Stimulated activated CD4-positive, alpha-beta T cell treated with anti-CD3 and anti-CD28 coated beads, Interleukin-12 subunit alpha, Interleukin-12 subunit beta, amount 100 ng/mL, for 48 hours (primary cell): ENCODE data around the gene MLLT10.
"Not testable (repeated sequence)": the region's sequence is repeated elsewhere in the genome, so short reads cannot be mapped to it uniquely, and the experiment has no call there.

ENCODE experiments used
- DNase-seq, 3 donors: peaks; one replicate each; pipeline ENCODE4 v3.0.0-alpha.2; 2020; ENCODE audit warnings: low read depth in 2 of 3, low spot score in 1 of 3

The MLLT10 gene

GRCh38 chr10:21692916-21693315 is 158.9 kb downstream of the MLLT10 start:
- no peak for DNase-seq

GRCh38 chr10:21693418-21693817 is 159.4 kb downstream of the MLLT10 start:
- no peak for DNase-seq

DNA sequence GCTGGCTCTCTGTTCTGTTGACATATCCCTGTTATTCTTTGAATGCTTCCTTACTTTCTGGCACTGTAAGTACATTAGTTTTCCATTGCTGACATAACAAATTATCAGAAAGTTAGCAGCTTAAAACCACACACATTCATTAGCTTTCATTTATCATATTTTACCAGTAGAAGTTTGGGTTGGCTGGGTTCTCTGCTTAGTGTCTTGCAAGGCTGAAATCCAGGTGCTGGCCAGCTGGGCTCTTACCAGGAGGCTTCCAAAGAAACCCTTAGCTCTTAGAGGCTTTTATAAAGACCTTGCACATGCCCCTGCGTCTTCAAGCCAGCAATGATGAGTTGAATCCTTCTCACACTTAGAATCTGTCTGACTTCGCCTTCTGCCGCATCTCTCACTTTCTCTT is 160.6 kb downstream of the MLLT10 start:
- DNase-seq, result no peak

GRCh38 chr10:21696302-21696701 is 162.3 kb downstream of the MLLT10 start:
- DNase-seq, result no peak

DNA sequence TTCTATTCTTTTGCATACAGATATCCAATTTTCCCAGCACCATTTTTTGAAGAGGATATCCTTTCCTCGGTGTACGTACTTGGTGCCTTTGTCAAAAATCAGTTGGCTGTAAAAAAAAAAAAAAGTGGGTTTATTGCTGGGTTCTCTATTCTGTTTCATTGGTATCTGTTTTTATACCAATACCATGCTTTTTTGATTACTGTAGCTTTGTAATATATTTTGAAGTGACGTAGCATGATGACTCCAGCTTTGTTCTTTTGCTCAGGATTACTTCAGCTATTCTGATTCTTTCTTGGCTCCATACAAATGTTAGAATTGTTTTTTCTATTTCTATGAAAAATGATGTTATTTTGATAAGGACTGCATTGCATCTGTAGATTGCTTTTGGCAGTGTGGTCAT is 165.5 kb downstream of the MLLT10 start:
- no peak for DNase-seq

- DNase-seq, result no peak
These were observed 166.4 kb downstream of the MLLT10 start for GRCh38 chr10:21700474-21700873.

- no peak for DNase-seq
These were observed 168.6 kb downstream of the MLLT10 start for GRCh38 chr10:21702633-21703111.

DNA sequence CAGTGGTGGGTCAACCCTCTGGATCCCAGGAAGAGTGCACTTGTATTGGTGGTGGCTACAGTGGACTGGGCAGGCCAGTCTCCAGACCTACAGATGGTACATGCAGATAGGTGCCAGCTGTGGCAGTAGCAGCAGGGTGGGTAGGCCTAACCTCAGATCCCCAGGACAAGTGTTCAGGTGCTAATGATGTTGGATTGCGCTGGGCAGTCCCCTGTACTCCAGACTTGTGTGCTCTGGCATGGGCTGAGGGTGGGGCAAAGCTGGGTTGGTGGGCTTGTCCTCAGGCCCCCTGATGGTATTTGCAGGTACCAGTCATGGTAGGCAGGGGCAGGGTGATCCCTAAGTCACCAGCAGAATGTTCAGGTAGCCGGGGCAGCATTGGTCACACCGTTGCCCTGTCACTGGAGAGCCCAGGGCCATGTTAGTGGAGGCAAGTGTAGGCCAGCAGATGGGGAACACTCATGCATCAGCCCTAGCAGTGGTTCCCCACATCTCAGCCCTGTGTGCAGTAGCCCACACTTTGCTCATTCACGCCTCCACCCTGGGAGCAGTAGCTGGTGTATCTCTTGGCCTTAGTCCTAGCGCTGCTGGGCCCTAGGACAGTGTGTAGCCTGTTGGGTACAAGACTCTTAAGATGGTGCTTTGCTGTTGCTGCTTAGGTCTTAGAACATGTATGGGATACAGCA is 171.3 kb downstream of the MLLT10 start:
- no peak for DNase-seq

GRCh38 chr10:21705828-21706176 is 171.8 kb downstream of the MLLT10 start:
- no peak for DNase-seq

DNA sequence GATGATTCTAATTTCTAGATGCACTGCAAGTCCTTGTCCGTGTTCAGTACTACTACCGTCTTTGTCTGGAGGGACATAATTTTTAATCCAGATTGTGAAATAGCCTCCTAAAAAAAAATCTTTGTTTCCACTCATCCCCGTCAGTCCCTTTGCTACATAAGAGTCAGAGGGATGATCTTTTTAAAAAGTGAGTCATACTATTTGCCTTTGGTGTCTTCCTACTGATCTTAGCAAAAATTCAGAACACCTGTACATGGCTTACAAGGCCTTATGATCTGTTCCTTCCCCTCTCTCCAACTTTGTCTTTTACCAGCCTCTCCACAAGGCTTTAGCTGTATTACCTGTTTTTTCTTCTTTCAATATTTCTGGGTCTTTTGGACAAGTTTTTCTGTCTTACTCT is 173.5 kb downstream of the MLLT10 start:
- DNase-seq, result no peak

- DNase-seq, result no peak
These were observed 178.9 kb downstream of the MLLT10 start for GRCh38 chr10:21712975-21713374.

- no peak for DNase-seq
These were observed 181.6 kb downstream of the MLLT10 start for GRCh38 chr10:21715531-21716195.

- not testable (repeated sequence) for DNase-seq
These were observed 183.5 kb downstream of the MLLT10 start for GRCh38 chr10:21717437-21718054.

DNA sequence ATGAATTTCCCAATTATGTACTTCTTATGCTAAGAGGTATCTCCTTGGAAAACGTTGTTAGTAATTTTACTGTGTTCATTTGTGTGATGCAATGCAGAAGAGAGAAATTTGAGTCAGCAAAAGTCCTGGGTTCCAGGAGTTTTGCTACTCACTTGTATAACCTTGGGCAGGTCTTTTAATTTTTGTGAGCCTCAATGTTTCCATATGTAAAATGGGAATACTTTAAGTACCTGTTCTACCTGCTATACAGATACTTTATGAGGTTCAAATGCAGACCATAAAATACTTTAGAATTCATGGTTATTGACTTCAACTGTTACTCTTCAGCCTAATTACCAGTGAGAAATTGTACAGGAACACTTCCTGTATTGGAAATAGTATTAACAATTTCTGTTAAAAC is 185.5 kb downstream of the MLLT10 start:
- DNase-seq, result no peak

GRCh38 chr10:21720090-21720489 is 186.1 kb downstream of the MLLT10 start:
- DNase-seq, result no peak

- no peak for DNase-seq
These were observed 187.1 kb downstream of the MLLT10 start for GRCh38 chr10:21721000-21721665.

DNA sequence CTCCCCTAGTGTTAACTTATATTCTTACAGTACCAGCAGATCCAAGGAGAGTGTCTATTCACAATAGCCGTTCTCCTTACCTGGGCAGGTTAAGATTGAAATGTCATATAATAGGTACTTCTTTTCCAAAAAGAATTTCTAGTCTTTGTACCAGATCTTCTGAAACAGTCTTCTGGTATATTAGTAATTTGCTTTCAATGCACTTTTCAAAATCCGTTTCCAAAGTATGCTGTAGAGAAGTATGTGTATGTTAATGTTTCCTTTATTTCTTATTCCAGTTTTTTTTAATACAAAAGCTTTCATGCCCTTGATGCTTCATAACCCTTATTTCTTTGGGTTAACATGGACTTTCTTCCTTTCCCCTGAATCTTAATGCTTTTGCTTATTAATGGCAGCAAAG is 188.2 kb downstream of the MLLT10 start:
- DNase-seq, result no peak

DNA sequence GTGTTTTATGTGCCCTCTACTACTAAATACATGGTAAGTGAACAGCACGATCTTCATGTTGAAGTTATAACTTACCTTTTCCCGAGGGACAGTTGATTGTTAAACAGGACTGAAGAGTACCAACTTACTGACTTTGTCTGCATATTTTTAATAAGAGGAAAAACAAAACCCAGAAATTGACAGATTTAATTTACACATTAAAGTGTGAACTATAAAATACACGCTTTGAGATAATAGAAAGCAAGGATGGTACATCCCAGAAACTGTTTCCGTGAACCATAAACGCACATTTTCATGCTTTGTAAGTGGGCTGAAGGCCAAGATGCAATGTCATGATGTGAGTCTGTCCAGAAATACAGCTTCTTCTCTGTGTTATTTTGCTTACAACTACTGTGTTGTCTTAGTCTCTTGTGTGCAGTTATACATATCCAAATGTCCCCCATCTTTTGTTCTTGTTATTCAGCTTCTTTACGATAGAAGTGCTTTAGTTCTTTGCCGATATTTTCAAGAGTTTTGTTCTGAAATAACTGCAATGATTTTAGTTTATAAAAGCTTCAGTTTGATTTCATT is 190.1 kb downstream of the MLLT10 start:
- DNase-seq, result no peak

DNA sequence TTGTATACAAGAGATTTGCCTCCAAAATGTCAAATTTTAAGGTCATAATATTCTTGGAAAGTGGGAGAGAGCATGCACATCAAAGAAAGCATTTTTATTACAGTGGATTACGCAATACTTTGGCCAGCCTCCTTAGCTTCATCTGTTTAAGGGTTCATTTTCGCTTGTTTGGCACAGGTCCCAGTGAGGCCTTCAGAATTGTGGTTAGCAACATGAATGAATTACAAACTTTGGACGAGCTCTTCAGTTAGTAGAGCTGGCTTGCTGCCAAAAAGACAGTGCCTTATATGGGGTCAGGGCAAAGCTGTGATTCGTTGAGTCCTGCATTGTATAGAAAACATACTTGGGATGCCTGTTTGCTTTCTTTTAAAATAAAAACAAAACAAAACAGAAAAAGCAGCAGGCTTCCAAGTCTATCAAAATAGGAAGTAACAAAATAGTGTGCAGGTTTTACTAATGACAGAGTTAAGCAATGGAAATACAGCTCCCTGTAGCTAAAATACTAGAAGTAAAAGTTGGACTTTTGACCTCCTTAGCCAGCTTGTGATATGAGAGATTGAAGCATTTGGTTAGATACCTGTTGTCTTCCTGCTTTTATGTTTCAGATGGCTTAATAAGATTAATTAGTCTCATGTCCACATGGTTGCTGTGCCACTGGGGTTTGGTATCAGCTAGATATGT is 190.8 kb downstream of the MLLT10 start:
- DNase-seq, result no peak

- DNase-seq, result no peak
These were observed 192.7 kb downstream of the MLLT10 start for GRCh38 chr10:21726601-21727225.
